ENCODE measurements around the gene KCNG2.
"Not testable (repeated sequence)": the region's sequence is repeated elsewhere in the genome, so short reads cannot be mapped to it uniquely, and the experiment has no call there.

The KCNG2 gene

DNA sequence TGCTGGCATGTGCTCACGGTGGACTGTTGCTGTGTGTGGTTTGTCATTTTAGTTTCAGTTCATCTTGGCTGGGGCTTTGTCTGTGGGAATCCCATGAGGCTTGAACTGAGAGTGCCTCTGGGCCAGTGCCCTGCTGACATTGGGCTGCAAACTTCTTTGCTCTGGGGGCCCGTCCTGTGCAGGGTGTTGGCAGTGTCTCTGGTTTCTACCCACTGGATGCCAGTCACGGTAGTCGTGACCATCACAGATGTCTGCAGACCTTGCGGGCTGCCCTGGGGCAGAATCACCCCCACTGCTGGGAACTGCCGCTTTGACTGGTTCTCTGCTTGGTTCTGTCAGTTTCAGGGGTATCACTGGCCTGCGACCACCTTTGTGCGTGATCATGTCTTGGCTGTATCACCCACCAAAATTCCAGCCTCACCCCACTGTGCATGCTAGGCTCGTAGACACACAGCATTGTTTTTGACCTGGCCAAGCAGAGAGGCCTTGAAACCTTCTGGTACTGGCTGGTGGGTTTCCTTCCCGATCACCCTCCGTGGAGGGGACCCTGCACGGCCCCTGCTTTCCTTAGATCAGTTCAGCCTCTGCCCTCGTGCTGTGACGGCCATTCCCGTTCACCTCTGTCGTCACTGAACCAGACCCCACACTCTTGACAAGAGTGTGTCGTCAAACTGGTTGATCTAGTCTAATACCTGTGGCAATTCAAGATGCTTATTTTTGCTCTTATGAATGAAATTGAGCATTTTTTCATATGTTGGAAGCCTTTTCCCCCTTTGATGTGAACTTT lies 57.6 kb downstream of the KCNG2 start:
- DNase-seq = peak; percentile 8

DNA sequence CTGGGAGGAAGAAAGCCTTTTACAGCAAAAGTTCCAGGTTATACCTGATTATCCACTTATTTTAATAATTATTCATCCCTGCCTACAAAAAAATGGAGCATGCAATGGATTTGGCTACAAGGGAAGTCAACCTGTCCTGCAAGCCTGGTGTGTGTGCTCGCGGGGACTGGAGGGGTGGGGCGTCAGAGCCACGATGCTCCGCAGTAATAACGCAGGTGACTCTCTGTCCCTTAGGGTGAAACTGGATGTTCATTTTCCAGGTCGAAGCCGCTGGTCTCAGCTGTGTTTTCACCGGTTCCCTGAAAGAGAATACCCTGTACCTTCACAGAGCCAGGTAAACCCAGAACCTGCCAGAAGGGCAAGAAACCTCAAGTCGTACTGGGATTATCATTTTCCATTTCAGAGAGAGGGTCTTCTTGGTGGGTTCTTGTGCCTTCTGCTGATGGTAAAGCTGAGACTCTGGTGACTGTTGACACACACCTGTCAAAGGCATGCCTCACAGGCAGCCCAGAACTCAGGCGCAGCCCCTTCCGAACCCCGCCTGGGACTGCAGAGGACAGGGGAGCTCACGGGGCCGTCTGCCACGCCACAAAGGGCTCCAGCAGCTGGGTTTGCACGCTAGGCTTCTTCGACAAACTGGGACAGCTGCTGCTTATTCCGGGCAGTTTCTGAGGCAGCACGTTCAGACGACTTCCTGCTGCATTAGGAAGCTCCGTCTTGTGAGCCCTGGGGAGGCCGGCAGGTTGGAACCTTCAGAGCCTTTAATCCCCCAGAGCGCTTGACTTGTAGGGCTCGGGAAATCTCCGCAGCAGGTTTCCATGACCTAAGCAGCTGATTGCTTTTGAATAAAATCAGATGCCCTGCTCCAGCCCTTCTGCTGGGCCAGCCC lies 58.6 kb downstream of the KCNG2 start:
- peak; percentile 29 for DNase-seq

DNA sequence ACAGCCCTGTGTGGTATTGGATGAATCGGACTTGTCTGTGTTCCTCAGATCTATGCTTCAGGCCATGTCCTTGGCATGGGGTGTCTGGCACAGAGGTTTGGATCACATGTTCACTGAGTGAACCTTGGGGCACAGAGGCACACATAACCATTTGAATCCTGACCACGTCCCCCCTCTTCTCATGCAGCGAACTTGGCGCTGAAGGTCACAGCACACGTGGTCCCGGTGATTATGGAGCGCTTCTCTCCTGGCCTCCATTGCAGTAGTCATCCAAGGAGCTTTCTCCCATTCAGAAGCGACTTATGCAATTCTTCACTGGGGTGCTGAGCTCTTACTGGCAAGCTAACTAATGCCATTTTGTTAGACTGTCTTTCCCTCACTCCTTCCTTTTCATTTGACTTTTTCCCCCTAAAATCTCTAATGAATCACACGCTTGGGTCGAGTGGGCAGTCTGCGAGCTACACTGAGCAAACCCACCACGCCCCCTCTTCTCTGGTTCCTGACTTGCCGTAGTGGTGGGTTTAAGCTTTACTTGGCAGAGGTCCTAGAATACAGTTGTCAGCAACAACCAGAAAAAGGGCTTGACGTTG lies 59.4 kb downstream of the KCNG2 start:
- no peak for DNase-seq

DNA sequence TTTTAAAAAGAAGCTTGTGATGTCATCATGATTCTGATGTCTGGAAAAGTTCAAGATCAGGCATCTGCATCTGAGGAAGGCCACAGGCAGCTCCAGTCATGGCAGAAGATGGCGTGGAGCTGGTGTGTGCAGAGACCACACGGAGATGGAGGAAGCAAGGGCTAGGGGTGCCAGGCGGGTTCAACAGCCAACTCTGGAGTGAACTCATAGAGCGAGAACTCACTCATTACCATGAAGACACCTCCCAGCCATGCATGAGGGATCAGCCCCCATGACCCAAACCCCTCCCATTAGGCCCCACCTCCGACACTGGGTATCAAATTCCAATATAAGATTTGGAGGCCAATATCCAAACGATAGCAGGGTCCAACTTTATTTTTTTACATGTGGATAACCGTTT lies 61.6 kb downstream of the KCNG2 start:
- DNase-seq = no peak

DNA sequence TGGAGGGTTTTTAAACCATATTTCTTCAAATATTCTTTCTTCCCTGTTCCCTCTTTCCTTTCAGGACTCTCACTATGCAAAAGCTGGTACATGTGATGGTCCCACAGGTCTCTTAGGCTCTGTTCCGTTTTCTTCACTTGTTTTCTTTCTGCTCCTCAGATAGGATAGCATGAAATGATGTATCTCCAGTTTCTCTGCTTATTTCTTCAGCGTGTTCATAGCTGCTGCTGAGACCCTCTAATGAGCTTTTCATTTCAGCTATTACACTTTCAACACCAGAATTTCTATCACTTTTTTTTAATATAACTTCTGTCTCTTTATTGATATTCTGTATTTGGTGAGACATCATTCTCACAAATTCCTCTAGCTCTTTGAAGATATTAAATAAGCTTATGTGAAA lies 63.9 kb downstream of the KCNG2 start:
- no peak for DNase-seq

- no peak for DNase-seq
Observed at GRCh38 chr18:79862562-79862961, 64.8 kb downstream of the KCNG2 start.

- DNase-seq = no peak
Observed at GRCh38 chr18:79863161-79864005, 65.6 kb downstream of the KCNG2 start.

DNA sequence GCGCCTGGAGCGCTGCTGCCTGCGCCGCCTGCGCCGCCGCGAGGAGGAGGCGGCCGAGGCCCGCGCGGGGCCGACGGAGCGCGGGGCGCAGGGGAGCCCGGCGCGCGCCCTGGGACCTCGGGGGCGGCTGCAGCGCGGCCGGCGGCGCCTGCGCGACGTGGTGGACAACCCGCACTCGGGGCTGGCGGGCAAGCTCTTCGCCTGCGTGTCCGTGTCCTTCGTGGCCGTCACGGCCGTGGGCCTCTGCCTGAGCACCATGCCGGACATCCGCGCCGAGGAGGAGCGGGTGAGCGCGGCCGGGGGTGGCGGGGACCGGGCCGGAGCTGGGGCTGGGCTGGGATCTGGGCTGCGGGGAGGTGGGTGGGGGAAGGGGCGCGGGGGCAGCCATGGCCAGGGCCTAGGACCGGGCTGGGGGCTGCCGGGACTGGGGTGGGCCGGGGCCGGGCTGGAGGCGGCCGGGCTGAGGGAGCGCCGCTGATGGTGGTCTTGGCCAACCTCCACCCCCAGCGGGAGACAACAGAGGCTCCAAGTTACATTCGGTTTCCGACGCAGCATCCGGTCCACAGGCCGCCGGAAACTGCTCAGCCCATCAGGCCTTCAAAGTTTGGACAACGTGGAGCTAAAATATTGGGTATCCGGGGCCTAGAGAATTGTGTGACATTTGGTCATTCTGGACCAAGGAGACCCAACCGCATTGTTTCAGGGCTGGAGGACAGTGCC lies 66.4 kb downstream of the KCNG2 start:
- DNase-seq = no peak

DNA sequence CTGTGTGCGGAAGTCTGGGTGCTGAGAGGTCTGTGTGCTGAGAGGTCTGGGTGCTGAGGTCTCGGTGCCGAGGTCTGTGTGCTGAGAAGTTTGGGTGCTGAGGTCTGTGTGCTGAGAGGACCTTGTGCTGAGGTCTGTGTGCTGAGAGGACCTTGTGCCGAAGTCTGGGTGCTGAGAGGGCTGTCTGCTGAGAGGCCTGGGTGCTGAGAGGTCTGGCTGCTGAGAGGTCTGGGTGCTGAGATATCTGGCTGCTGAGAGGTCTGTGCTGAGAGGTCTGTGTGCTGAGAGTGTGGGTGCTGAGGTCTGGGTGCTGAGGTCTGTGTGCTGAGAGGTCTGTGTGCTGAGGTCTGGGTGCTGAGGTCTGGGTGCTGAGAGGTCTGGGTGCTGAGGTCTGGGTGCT lies 67.2 kb downstream of the KCNG2 start:
- not testable (repeated sequence) for DNase-seq

- not testable (repeated sequence) for DNase-seq
Observed at GRCh38 chr18:79865951-79866350, 68.2 kb downstream of the KCNG2 start.

- DNase-seq = peak; percentile 18
Observed at GRCh38 chr18:79866889-79867574, 69.3 kb downstream of the KCNG2 start.

DNA sequence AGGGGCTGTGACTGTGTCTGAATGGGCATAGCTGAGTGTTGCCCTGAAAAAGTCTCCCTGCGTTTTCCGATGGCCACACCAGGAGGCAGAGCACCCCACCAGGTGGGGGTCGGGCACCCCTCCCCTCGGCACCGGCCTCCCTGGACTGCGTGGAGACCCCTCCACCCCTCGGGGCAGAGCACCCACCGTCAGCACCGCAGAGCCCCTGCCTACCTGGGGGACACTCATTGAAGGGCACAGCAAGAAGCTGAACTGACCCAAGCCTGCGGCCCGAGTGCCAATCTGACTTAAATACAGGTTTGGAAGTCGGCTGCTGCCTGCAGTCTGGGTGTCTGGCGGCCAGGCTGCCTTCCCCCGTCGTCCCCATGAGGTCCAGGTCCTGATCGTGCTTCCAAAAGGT lies 69.9 kb downstream of the KCNG2 start:
- DNase-seq = no peak

GRCh38 chr18:79868168-79868784 lies 70.5 kb downstream of the KCNG2 start:
- no peak for DNase-seq

DNA sequence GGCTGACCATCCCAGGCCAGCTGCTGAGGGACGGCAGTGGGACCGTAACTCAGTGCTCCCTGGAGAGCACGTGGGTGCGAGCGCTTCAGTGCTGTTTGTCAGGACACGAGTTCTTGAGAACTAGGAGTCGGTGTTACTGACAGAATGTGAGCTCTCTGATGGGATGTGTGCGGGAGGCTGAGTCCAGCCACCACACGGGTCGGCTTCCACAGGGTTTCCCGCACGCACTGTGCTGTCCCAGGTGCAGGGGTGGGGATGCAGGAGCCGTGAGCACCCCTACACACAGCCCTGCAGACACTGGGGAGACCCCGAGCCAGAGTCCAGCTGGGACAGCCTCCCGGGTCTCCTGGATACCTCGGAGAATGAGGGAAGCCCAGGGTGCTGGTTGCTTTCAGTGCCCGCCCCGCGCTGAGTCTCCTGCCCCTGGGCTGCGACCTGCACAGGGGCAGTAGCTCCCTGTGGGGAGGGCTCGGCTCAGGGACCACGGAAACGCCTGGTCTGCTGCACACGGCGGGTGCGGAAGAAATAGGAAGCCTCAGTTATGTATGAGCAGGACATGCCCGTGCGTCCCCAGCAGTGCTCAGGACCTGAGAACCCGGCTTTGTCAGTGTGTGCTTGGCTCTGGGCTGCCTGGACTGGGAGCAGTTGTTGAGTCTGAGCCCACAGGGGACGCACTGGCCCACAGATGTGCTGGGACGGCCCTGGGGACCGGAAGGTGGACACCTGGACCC lies 71.2 kb downstream of the KCNG2 start:
- no peak for DNase-seq

GRCh38 chr18:79869591-79870300 lies 72.0 kb downstream of the KCNG2 start:
- no peak for DNase-seq

DNA sequence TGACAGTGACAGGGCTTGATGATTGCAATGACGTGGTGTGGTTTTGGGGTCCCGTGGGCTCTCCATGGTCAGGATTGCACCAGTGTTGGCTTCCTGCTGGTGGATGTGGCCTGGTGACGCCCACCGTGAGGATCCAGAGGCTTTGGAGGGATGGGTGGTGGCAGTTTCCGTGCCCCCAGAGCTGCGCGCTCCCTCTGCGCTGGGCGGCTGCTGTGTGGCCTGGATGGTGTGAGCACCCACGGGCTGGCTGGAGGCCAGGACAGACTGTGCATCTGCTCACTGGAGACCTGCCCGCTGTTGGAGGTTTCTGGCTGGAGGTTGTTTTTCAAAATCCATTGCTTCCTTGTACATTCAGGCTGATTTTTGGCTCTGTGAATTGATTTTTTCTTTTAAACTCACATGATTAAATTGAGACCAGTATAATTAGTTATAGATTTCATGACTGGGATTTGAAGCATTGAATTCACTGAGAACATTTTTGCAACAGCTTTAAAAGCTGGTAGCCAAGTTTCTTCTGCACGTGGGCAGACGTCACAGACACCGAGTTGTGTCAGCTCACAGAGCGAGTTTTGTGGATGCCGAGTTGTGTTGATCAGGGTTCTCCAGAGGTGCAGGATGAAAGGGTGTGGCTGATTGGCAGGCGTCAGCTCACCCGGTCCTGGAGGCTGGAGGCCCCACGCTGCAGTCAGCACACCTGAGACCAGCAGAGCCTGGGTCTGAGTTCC lies 72.7 kb downstream of the KCNG2 start:
- DNase-seq = no peak

DNA sequence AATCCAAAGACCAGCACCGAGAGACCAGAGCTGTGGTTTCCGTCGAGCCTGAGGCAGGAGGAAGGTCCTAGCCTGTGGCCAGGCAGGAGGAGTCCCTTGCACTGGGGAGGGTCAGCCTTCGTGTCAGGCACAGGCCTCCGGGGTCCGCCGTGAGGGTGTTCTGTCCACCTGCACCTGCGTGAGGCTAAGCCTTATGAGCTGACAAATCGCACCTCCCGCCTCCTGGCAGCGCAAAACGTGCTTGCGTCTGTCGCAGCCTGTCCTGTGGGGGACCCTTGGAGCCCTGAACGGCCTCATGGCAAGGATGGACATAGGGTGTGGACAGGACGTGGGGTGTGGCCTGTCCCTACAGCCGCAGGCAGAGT lies 73.3 kb downstream of the KCNG2 start:
- DNase-seq = no peak

- no peak for DNase-seq
Observed at GRCh38 chr18:79871481-79872091, 73.8 kb downstream of the KCNG2 start.
